Upper lobe of left lung (tissue), 4 donors: ENCODE measurements around the gene GOLM1.
"Not testable (repeated sequence)": the region's sequence is repeated elsewhere in the genome, so short reads cannot be mapped to it uniquely, and the experiment has no call there.

ENCODE experiments used
- CTCF ChIP-seq, 6 experiments: fragments of 450-650 bp in 4 of 6; fragments of 200-600 bp in 2 of 6; sonication (generic) in 2 of 6; IDR thresholded peaks; one replicate each; pipeline ENCODE4 v1.5.1; 2016 to 2019; ENCODE audit warnings: antibody characterized with exemption in 6 of 6
- EP300 ChIP-seq, 4 donors: sonication (generic); formaldehyde crosslinking; IDR thresholded peaks; one replicate each; pipeline ENCODE4 v1.5.1; 2017; ENCODE audit warnings: antibody characterized with exemption in 4 of 4, control low read depth in 2 of 4
- POLR2AphosphoS5 ChIP-seq, 2 donors: sonication (generic); formaldehyde crosslinking; IDR thresholded peaks; one replicate each; pipeline ENCODE4 v1.5.1; 2017; ENCODE audit warnings: antibody characterized with exemption in 2 of 2

- not testable (repeated sequence) for TF ChIP-seq POLR2AphosphoS5, CTCF, EP300 (IDR thresholded peaks at IDR 0.05)
Measured at GRCh38 chr9:86145960-86146359, 46.6 kb upstream of the GOLM1 start.
